Astrocyte (in vitro differentiated cells and primary cell): Measurements from ENCODE around the gene ZNF587.
"Not testable (repeated sequence)": the region's sequence is repeated elsewhere in the genome, so short reads cannot be mapped to it uniquely, and the experiment has no call there.

Experiments used
- EZH2 ChIP-seq: IDR thresholded peaks from 2 replicates; pipeline ENCODE4 v1.6.1; 2012; ENCODE audit warnings: mild to moderate bottlenecking, low read length, inconsistent platforms; ENCODE audit not compliant: insufficient read depth
- TF ChIP-seq, protein P1 (sequence below): IDR thresholded peaks from 2 replicates; pipeline ENCODE4 v1.5.1; 2011; ENCODE audit warnings: low read depth, mild to moderate bottlenecking, inconsistent platforms, low read length, moderate library complexity; ENCODE audit not compliant: insufficient read depth

DNA sequence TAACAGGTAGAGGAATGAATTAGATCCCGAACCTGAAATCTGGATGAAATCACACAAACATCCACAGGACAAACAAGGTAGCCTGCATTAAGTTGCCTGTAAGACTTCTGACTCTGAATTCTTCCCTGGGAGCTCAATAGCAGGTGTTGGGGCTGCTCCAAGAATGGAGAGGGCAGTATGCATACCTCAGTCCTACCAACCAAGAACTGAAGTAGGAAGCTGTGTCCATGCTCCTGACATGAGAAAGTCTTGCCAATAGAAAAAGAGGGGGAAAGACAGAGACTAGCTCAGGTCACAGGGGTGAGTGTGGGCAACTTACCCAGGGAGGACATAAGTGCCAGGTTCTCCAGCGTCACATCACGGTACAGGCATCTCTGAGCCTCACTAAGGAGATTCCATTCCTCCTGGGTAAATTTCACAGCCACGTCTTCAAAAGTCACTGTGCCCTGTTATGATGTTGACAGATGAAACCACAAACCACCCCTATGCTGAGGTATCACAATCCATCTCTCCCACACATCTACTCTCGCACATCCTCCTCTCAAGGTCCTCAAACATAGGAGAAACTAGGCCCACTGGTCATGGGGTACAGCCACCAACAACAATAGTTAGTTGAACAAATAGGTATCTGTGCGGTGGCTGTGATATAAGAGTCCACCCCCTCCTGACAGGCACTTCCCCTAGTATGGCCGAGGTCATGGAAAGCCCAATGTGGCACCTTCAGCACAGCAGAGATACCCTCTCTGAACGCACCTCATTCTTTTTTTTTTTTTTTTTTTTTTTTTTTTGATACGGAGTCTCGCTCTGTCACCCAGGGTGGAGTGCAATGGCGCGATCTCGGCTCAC lies 36.5 kb upstream of the ZNF587 start:
- TF ChIP-seq, protein P1, sequence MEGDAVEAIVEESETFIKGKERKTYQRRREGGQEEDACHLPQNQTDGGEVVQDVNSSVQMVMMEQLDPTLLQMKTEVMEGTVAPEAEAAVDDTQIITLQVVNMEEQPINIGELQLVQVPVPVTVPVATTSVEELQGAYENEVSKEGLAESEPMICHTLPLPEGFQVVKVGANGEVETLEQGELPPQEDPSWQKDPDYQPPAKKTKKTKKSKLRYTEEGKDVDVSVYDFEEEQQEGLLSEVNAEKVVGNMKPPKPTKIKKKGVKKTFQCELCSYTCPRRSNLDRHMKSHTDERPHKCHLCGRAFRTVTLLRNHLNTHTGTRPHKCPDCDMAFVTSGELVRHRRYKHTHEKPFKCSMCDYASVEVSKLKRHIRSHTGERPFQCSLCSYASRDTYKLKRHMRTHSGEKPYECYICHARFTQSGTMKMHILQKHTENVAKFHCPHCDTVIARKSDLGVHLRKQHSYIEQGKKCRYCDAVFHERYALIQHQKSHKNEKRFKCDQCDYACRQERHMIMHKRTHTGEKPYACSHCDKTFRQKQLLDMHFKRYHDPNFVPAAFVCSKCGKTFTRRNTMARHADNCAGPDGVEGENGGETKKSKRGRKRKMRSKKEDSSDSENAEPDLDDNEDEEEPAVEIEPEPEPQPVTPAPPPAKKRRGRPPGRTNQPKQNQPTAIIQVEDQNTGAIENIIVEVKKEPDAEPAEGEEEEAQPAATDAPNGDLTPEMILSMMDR = not testable (repeated sequence)
- TF ChIP-seq EZH2 = not testable (repeated sequence)
